ENCODE results near the gene MCM9.
"Not testable (repeated sequence)": the region's sequence is repeated elsewhere in the genome, so short reads cannot be mapped to it uniquely, and the experiment has no call there.

Gene MCM9

DNA sequence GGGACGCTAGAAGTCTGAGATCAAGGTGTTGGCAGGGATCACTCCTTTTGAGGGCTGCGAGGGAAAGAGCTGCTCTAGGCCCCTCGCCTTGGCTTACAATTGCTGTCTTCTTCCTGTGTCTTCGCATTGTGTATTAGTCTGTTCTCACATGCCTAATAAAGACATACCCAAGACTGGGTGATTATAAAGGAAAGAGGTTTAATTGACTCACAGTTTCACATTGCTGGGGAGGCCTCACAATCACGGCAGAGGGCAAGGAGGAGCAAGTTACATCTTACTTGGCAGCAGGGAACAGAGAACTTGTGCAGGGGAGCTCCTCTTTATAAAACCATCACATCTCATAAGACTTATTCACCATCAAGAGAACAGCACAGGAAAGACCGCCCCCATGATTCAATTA lies 143.5 kb downstream of the MCM9 start:
- no peak for DNase-seq

DNA sequence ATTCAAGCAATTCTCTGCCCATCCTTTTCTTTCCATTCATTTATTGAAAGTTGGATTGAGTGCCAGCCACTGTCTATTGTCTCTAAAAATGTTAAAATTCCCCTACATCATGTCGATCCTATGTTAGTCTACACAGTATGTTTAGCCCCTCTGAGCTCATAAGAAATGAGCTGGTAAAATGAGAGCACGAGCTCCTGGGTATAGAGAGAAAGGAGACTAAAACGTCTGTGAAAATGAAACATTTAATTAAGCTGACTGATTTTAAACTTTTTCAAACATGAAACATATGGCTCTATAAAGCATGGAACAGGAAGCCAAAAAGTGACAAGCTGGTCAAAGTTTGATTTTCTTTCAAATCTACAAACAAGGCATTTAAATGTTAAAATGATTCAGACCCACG lies 145.0 kb downstream of the MCM9 start:
- DNase-seq = no peak

DNA sequence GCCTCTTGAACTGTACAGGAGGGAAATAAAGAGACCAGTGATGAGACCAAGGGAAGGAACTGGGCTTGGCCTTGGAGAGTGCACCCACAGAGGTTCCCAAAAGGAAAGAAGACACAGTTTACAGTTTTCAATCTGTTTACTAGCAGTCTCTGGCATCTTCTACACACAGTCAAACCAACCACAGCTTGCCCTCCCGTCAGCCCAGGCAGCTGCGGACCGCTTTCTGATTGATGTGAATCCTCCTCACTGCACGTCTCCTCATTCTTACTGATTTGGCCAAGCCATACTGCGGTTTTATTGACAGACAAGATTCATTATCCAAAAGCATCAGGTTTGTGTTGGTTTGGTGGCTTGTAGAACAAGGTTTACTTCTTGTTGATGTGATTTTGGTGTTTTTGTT lies 145.5 kb downstream of the MCM9 start:
- DNase-seq = no peak

DNA sequence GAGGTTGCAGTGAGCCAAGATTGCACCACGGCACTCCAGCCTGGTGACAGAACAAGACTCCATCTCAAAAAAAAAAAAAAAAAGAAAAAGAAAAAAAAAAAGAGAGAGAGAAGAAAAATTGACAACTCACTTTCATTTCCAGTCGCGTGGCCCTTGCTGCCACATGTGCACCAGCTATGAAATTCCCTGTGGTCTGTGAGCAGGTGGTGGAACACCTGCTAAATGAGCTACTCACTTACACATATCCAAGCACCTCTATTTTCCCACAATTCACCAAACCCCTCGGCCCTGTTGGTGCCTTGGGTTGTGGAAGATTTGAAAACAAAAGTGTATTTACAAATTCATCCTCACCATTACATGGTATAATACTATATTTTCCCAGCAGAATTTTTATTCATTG lies 146.3 kb downstream of the MCM9 start:
- DNase-seq = no peak

DNA sequence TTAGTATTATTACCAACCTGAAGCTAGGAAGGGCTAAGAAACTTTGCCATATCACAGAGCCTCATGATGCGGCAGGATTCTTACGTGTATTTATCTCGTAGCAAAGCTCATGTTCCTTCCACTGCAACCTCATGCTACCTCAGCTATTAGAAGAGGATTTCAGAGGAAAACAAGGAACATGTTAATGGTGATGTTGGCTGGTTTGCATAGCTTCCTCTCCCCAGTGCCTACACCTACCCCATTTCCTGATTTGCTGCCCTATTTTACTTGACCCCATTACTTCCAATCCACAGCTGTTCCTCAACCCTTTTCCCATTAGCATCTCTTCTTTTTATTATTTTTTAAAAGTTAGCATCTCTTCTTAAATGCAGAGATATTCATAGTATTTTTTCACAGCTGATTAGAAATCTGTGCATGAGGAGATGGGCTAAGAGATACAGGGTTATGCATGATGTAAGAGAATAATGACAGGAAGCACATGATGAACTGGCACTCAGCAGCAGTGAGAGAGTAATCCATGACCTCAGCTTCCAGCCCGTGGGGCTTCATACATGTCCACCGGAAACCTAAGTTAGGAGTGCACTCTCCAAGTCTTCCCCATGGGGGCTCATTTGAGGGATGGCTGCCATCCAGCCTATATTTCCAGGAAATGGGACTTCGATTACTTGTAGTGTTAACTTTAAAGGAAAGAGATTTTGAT lies 147.1 kb downstream of the MCM9 start:
- DNase-seq = no peak

DNA sequence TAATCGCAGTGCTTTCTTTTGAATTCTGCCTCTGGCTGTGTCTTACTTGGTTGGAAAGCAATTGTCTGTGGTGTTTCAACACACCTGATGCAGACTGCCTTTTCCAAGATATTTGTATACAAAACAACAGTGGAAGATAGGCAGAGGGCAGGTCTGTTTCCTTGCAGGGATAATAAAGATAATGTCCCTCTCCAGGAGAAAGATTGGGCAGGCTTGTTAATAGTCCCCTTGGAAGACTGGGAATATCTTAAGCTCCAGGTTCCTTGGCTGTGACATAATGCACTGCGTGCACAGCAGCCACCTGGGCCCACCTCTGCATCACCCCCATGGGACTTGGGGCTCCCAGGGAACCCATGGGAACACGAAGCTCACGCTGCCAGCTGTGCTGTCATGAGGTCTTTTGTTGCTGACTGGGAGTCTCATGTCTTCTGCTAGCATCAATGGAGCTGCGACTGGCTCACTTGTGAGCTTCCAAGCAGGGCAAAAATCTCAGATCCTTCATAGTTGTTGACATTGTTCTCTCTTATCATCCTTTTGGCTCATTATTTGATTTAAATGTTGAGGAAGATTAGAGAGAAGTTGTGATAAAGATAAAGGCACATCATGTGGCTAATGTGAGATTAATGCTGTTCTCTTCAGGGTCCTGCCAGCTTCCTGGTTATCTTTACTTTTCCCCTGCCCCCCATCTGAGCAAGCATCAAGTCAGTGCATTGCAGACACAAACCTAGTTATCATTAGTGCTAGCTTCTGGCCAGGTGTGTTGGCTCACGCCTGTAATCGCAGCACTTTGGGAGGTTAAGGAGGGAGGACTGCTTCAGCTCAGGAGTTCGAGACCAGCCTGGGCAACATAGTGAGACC lies 148.1 kb downstream of the MCM9 start:
- DNase-seq = no peak

DNA sequence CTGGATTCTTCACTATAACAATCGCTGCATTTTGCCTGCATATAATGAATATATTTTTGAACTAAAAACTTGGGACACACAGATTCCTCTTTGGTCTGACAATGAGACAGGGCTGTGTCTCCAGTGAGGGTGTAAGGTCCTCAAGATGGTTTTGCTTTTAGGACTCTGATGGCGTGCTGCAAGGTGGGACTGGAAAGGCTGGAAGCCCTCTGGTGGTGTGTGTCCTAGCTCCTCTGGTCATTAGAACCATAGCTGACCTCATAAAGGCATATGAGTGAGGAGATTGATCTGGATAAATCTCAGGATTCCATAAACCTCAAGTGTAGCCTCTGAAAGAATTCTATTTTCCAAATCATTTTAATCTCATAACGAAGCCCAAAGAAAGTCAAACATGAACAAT lies 149.4 kb downstream of the MCM9 start:
- DNase-seq = no peak

DNA sequence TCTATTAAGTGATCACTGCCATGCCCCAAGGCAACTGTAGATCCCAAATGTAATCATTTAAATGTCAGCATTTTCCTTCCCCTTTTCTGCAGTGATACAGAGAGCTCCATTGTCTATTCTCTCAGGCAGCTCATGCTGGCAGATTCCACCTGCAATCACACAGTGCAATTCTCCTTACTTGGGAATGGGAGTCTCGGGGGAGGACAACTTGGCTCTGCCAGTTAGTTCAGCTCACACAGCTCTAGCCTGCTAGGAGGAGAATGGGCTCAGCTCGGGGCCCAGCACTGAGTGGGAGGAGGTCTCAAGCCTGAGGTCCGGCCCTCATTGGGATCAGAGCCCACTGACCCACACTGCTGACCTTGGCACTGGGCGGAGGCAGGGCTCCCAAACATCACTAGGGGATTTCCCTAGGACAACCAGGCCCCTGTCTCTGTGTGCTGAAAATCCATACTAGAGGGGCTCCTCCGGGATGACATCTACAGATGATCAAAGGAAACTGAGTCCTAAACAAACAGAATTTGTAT lies 150.3 kb downstream of the MCM9 start:
- no peak for DNase-seq

DNA sequence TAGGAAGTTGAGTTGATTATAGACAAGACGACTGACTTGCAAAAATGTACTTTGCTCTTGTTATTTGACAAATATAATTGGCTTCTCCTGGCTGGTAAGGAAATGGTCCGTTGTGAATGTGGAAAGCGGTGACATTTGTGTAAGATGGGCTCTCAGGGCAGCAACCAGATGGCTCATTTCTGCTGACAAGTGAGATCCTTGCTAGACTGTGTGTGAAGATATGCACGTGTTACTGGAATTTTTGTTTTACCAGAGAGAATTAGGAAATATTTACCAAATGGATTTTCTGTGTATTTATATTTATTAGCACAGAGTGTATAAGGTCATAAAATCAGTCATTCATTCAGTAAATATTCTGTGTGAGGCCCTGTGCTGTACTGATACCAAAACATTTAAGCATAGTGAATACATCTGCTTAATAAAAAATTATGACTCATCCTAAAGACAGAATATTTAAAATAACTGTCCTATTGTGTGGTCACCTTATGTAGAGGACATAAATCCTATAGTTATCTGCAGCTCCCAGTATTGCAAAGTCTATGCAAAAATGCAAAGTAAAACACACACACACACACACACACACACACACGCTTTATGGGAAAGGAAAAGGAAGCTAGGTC lies 150.9 kb downstream of the MCM9 start:
- DNase-seq = no peak

DNA sequence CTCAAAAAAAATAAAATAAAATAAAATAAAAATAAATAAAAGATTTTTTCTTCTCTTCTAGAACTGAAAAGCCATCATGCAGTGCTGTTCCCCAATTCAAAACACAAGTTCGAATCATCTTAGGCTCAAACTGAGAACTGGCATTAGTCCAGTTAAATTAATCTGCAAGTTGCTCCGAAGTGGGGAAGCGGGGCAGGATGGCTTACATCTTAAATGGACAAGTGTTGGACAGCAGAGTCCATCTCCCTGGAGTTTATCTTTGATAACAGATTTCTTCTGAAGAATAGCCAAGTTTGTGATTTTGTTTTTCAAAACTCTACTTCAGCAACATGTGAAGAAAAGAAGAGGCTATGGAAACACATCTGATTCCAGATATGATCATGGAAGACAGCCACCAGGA lies 152.3 kb downstream of the MCM9 start:
- no peak for DNase-seq

DNA sequence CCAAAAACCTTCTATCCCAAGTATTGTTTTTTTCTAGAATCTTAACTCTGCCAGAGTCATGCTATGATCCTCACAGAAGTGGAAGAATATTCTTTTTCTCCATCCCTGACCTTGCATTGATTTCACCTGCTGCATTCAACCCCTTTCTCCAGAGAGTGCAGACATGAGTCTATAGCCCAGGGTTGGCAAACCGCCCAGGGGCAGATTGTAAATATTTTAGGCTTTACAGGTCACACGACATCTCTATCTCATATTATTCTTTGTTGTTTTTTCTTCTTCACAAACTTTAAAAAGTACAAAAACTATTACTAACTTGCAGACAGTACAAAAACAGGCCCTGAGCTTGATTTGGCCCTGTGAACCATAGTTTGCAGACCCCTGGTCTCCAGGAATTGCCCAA lies 153.1 kb downstream of the MCM9 start:
- DNase-seq = no peak

DNA sequence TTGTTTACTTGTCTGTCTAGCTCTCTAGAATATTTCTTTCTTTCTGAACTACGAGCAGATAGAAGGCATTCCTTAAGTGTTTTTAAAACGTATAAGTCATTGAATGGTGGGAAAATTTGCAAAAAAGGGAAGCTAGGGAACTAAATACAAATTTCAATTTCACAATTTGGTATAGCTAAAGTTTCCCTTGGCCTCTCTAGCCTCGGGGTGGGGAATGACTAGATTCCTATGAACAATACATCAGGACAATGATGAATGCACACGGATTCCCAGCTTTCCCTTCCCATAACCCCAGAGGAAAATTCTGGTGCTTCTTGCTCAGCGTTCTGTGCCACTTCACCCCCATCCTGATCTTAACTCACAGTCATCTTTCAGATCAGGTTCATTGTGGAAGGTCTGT lies 154.3 kb downstream of the MCM9 start:
- no peak for DNase-seq

DNA sequence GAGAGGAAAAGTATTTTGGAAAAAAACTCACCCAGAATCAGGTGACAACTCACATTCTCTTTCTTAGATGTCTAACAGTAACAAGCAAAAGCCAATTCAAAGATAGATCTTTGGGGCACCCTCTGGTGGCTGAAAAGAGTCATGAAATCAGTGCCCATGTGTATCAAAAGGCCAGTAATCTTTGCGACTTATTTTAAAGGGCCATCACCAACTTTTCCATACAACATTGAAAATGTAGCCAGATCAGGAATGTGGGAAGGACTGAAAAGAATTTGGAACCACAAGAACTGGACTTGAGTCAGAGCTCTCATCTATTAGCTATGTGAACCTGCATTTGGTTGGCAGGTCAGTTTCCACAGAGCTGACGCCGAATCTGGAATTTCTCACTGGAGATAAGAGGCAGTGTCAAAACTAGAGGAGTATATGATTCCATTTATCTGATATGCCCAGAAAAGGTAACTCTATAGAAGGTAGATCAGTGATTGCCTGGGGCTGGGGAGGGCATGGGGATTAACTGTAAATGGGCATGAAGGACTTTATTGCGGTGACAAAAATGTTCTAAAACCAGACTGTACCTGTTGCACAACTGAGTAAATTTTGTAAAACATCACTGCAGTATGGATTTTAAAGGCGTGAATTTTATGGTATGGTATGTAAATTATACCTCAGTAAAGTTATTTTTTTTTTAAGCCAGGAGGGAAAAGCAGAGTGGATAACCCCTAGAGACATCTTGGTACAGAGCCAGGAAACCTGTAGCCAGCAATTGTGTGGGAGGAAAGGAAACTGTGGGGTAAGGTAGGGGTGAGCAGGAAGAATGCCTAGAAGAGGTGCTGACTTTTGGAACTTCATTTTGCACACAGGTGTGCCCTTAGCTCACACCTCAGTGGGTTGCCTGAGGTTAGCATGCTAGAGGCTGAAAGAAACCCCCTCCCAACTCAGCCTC lies 158.1 kb downstream of the MCM9 start:
- DNase-seq = peak; percentile 63

DNA sequence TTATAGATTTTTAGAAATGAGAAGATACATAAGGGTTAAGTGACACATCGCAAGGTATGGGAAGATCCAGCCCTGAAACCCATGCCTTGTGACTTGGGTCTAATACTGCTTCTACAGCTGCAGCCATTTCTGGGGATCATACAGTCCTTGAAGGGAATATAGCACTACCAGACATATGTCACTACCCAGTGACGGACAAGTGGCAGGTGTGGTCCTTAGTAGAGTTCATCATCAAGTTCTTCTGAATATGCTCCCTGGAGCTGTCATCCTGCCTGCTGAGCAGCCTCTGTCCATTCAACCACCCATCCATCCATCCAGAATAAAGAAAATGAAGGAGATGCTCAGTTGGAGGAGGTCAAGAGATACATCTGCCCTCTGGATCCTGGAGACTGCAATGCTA lies 159.6 kb downstream of the MCM9 start:
- no peak for DNase-seq

DNA sequence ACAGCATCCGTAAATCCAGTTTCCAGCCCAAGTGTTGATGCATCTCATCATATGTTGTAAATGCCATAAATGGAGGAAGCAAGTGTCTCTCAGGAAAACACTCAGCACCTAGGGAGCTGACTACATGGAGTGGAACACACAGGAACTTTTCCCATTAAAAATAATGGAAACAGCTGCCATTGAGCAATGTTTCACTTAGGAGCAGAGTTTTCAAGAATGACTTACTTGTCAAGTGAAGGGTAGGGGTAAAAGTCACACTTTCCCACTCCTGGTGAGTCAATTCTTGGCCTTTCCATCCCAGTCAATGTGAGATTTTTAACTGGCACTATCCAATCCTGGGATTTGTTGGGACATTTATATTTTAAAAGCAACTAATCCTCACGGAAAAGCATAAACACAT lies 160.4 kb downstream of the MCM9 start:
- DNase-seq = no peak

DNA sequence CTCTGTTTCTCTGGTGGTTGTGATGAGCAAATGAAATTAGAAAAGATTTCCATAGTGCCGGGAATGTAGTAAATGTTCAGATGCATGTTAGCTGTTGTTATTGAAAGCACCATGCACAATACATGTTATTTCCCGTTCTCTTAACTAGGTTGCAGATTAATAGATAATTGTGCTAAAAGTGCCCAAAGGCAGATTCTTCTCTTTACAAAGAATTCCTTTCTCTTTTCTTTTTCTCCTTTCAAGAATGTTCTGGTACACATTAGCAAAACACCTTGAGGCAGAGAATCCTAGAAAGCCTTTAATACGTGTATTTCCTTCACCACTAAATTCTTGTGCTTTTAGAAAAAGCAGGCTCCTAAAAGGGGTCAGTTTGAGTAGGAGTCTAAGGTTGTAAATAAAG lies 162.1 kb downstream of the MCM9 start:
- no peak for DNase-seq

DNA sequence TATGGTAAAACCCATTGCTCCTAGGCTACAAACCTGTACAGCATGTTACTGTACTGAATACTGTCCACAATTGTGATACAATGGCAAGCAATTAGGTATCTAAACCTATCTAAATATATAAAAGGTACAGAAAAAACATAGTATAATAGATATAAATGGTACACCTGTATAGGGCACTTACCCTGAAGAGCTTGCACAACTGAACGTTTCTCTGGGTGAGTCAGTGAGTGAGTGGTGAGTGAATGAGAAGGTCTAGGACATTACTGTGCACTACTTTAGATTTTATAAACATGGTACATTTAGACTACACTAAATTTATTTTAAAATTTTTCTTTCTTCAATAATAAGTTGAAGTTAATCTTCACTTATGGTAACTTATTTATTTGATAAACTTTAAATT lies 163.7 kb downstream of the MCM9 start:
- no peak for DNase-seq

DNA sequence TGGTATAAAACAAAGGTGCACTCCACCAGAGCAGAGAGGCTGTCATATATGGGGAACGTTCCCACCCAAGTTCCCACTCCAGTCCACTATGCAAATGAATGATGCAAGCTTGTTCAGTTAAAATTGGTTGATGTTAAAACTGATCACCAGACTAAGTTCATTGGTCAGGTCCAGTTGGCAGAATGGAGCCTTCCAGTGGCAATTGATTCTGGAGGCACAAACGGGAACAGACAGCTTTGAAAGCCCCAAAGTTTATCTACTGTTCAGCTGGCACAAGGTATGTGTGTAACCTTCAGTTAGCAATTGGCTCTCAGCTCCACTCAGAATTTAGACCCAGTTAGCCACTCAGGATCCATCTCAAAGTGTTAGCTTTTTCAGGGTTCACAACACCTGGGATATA lies 164.1 kb downstream of the MCM9 start:
- no peak for DNase-seq

DNA sequence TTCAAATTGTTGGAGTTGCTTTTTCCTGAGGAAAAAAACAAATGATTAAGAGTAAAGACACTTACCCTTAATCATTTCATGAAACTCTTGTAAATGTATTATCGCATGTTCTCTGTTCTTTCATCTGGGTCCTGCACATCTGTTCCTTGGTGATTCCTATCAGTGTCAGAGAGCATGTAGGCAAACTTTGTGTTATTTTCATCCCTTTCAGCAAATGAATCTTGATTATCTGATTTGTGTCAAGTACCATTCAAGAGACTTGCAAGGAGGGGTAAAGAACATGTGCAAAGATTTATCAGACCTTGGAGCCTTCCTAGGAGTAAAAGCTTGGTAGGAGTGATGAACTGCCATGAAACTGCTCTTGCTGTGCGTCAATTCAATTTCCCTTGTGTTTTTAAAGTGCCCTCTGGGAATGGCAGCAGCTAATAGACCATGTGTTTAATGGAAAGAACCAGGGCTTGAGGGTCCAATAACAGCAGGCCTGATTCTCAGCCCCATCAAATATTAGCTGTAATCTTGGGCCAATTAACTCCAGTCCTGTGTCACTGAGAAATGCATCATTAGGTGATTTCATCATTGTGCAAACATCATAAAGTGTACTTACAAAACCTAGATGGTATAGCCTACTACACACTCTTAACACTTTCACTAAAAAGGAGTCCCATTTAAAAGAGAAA lies 164.7 kb downstream of the MCM9 start:
- DNase-seq = no peak

DNA sequence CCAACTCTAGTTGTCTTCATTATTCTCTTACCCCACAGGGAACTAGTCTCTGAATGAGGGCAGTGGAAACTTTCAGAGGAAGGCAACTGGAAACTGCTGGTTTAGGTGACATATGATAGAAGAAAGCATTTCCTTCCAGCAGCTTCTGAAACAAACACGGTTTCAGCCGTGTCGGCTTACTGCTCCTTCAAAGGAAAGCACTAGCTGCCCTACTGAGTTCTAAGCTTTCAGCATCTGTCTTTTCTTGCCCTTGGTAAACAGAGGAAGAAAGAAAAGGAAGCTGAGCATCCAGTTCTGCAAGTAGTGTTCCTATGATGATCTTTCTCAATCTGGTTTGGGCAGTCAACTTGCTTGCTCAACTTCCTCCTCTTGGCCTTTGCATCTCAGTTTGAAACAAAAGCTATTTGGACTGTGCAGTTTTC lies 166.0 kb downstream of the MCM9 start:
- no peak for DNase-seq

DNA sequence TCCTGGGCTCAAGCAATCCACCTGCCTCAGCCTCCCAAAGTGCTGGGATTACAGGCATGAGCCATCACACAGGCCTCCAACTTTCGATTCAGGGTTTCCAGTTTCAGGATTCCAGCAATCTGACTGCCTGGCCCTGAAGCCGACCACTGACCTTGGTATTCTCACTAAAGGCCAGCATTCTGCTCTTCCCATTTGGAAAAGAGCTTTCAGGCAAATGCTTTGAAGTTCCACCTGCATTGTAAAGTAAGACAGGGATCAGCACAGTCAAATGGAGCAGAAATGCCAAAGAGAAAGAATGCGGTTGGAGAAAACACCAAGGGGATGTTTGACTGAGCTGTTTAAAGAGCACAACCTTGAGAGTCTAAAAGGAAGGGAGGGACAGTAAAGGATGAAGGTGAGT lies 166.5 kb downstream of the MCM9 start:
- no peak for DNase-seq

DNA sequence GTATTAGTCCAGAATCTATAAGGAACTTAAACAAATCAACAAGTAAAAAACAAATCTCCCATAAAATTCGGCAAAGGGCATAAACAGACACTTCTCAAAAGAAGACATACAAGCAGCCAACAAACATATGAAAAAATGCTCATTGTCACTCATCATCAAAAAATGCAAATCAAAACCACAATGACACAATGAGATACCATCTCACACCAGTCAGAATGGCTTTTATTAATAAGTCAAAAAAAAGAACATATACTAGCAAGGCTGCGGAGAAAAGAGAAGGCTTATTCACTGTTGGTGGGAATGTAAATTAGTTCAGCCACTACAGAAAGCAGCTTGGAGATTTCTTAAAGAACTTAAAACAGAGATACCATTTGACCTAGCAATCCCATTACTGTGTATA lies 169.6 kb downstream of the MCM9 start:
- not testable (repeated sequence) for DNase-seq
